ENCODE measurements around the gene UST. TPM values are rescaled to one million over a fixed set of nuclear protein-coding genes. Genes with fewer than 3 reads are reported as not detected.

UST gene
- total and polyA plus RNA-seq, 2 of the 8 experiments (the other 6 are each of a cell fraction or from before 2014, with no cell fraction given): 13.5 to 34.5 TPM

GRCh38 chr6:149095842-149096241 is 349.0 kb downstream of the UST start:
- H2BK5ac ChIP-seq (ENCODE audit: low read depth, low read length): no peak overlapping the region
- no peaks in the 10 kb centered on the region for H3K27me3 ChIP-seq (replicated peaks in 1 of 4; ENCODE audit: control insufficient read depth in 3 of 4, extremely low read depth in 1 of 4, insufficient read depth in 3 of 4, low read length in 3 of 4)
- WGBS, 2 experiments (ENCODE audit: extremely low coverage in 1 of 2, insufficient coverage in 1 of 2, insufficient read length in 1 of 2, insufficient replicate concordance in 2 of 2, low coverage in 1 of 2, low lambda C conversion rate in 2 of 2, missing lambda C conversion rate in 1 of 2): 100% methylated on average over 1 of the region's 1 CpG; no CpG with 5 or more reads in 1 of the 2 experiments
- H3K23me2 ChIP-seq (ENCODE audit: low read depth, low read length): no peaks in the 10 kb centered on the region
- no peak overlapping the region for H4K8ac ChIP-seq (ENCODE audit: extremely low read depth, insufficient read depth, low read length)
- DNase-seq (ENCODE audit: low read depth in 1 of 2, low spot score in 2 of 2): no peak
- H3K56ac ChIP-seq (replicated peaks; ENCODE audit: insufficient read length, low read depth, low read length): no peak overlapping the region
- no peak overlapping the region for H2AK5ac ChIP-seq (ENCODE audit: low read depth, low read length)
- H3K4me2 ChIP-seq (ENCODE audit: insufficient read depth in 1 of 2, low read depth in 2 of 2, low read length in 2 of 2): no peak overlapping the region
- H2BK20ac ChIP-seq (ENCODE audit: low read length): no peak overlapping the region
- no peak overlapping the region for H2BK12ac ChIP-seq (ENCODE audit: low read depth, low read length)
- H3K9ac ChIP-seq (replicated peaks in 1 of 4; ENCODE audit: extremely low read depth in 1 of 4, low read depth in 3 of 4, low read length in 3 of 4): no peak overlapping the region
- H3K4me1 ChIP-seq (replicated peaks in 1 of 4; ENCODE audit: control insufficient read depth in 3 of 4, insufficient read depth in 4 of 4, low read length in 3 of 4): peaks cover 3 to 6% (median 4%) of the 10 kb centered on the region in 4 experiments; a peak in 4 of 7 replicates
- no peaks in the 10 kb centered on the region for H3K79me1 ChIP-seq (ENCODE audit: low read depth, low read length)
- H2AFZ ChIP-seq (ENCODE audit: low read length): no peak overlapping the region
- H3K79me2 ChIP-seq (ENCODE audit: control insufficient read depth in 1 of 2, insufficient read depth in 2 of 2, low read length in 2 of 2): no peaks in the 10 kb centered on the region
- ChIA-PET CTCF (ENCODE audit: partially characterized antibody) (interaction anchor here (0.6 to 2.8 kb wide), 5 partner anchors 8 to 537 kb away, joined by 3 to 12 read pairs (median 3); no protein-coding TSS in a partner anchor), POLR2A (ENCODE audit: partially characterized antibody) (interaction anchor here (1.3 kb wide), 1 partner anchor 15 kb away, joined by 3 read pairs; no protein-coding TSS in a partner anchor)
- H4K91ac ChIP-seq (replicated peaks; ENCODE audit: insufficient read length, low read length): no peak overlapping the region
- TF ChIP-seq SP1 (IDR thresholded peaks at IDR 0.05; ENCODE audit: low read depth, low read length) (no peak), ATF2 (IDR thresholded peaks at IDR 0.05; ENCODE audit: low read length) (no peak), TAF7 (optimal IDR thresholded peaks at IDR 0.05; ENCODE audit: borderline replicate concordance, low read depth, low read length) (no peak), ATF3 (IDR thresholded peaks at IDR 0.05; ENCODE audit: insufficient read depth, low read depth, low read length) (no peak), BRCA1 (IDR thresholded peaks at IDR 0.05; ENCODE audit: low read depth, low read length) (no peak), KDM4A (IDR thresholded peaks at IDR 0.05; ENCODE audit: low read depth, low read length, severe bottlenecking) (no peak), CEBPB (IDR thresholded peaks at IDR 0.05; ENCODE audit: low read depth, low read length) (no peak), BCL11A (IDR thresholded peaks at IDR 0.05; ENCODE audit: low read depth in 2 of 2, low read length in 2 of 2) (no peak), CHD1 (IDR thresholded peaks at IDR 0.05; ENCODE audit: low read depth, low read length) (no peak), RFX5 (IDR thresholded peaks at IDR 0.05; ENCODE audit: borderline replicate concordance, low read depth, low read length) (no peak), EP300 (IDR thresholded peaks at IDR 0.05; ENCODE audit: borderline replicate concordance in 1 of 2, low read depth in 2 of 2, low read length in 2 of 2) (no peak)
- no peak overlapping the region for H4K5ac ChIP-seq (ENCODE audit: insufficient read length, low read depth, low read length)
- no peak overlapping the region for H3K4ac ChIP-seq (replicated peaks; ENCODE audit: insufficient read length, low read depth, low read length)
- no peak overlapping the region for H3K27ac ChIP-seq (ENCODE audit: low read depth, low read length)
- no peaks in the 10 kb centered on the region for H4K20me1 ChIP-seq (replicated peaks in 1 of 2; ENCODE audit: control insufficient read depth in 1 of 2, insufficient read depth in 2 of 2, low read length in 2 of 2)
- no peaks in the 10 kb centered on the region for H3K36me3 ChIP-seq (ENCODE audit: control insufficient read depth in 2 of 4, insufficient read depth in 4 of 4, low read length in 3 of 4)
- no peak overlapping the region for H3K4me3 ChIP-seq (ENCODE audit: extremely low read depth in 1 of 4, insufficient read depth in 2 of 4, low read depth in 3 of 4, low read length in 4 of 4)
- H2BK15ac ChIP-seq (ENCODE audit: low read length): 0 out of 2 replicates have a peak overlapping the region, but pooled peaks have one; percentile 55
- H2BK120ac ChIP-seq (replicated peaks; ENCODE audit: low read depth, low read length): no peak overlapping the region
- no peak overlapping the region for H3K14ac ChIP-seq (ENCODE audit: insufficient read length)
- H3K23ac ChIP-seq (ENCODE audit: insufficient read length): no peak overlapping the region
- H3K18ac ChIP-seq (ENCODE audit: extremely low read depth, low read length): no peak overlapping the region
- H3K9me3 ChIP-seq (ENCODE audit: insufficient read depth in 2 of 2, low read depth in 1 of 2, low read length in 1 of 2): 0 out of 4 replicates have a peak, but pooled peaks cover 0 to 2% of the 10 kb centered on the region in 2 experiments
- no peak for FAIRE-seq

All from H1 (cell line).